GM12892 (cell line): ENCODE results near the gene ZMPSTE24.
"Not testable (repeated sequence)": the region's sequence is repeated elsewhere in the genome, so short reads cannot be mapped to it uniquely, and the experiment has no call there.

Source experiments
- POLR2A ChIP-seq: IDR thresholded peaks from 2 replicates; pipeline ENCODE4 v1.6.1; 2011; ENCODE audit warnings: low read depth, low read length, control low read depth
- TAF1 ChIP-seq: IDR thresholded peaks from 2 replicates; pipeline ENCODE4 v1.6.1; 2011; ENCODE audit warnings: low read depth, mild to moderate bottlenecking, control low read depth, low read length, borderline replicate concordance

DNA sequence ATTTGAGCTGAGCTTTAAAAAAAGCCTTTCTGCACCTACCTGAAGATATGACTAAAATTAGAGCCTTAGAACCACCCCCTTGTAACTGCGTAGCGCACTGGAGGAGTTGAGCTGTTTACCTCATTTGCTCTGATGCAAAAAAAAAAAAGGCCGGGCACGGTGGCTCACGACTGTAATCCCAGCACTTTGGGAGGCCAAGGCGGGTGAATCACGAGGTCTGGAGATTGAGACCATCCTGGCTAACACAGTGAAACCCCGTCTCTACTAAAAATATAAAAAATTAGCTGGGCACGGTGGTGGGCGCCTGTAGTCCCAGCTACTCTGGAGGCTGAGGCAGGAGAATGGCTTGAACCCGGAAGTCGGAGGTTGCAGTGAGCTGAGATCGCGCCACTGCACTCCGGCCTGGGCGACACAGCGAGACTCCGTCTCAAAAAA is 36.5 kb upstream of the ZMPSTE24 start:
- TF ChIP-seq TAF1, POLR2A: not testable (repeated sequence)
